HepG2 (cell line): ENCODE data around the gene CPNE8. TPM values are rescaled to one million over a fixed set of nuclear protein-coding genes. Genes with fewer than 3 reads are reported as not detected.

Experiments used
- ATAC-seq: fragments of 200-7000 bp; cut with Tn5 transposase; 3 replicates; pipeline ENCODE4 v1.9.1; 2020; ENCODE audit warnings: mild to moderate bottlenecking, moderate library complexity
- BruUV-seq: library from RNA; stranded (reverse); fragments of 400-500 nt; replicated peaks from 2 replicates; lab custom pipeline; 2021; lab: Mats Ljungman, UMichigan
- CTCF ChIA-PET: fragments of 300-600 bp; formaldehyde crosslinking; extraction: SDS; loops from one replicate; lab custom pipeline; 2021; ENCODE audit warnings: low total read pairs, inconsistent platforms, low intra/inter-chr PET ratio; lab: Yijun Ruan, JAX
- POLR2A ChIA-PET: fragments of 350-600 bp; sonication (Branson Sonifier 250); formaldehyde crosslinking; loops from one replicate; lab custom pipeline; 2020; ENCODE audit warnings: antibody characterized with exemption, inconsistent platforms; lab: Yijun Ruan, JAX
- DNase-seq: peaks from one replicate; pipeline ENCODE4 v3.0.0-alpha.2; 2015; ENCODE audit warnings: low spot score
- FAIRE-seq: peaks from 3 replicates; lab custom pipeline; 2011; peaks lifted over from hg19 to GRCh38; lab: Jason Lieb, UNC
- H2AFZ ChIP-seq: one replicate; pipeline ENCODE4 v1.6.1; 2011; ENCODE audit warnings: low read length, inconsistent platforms
- H3K27ac ChIP-seq: fragments of 300-600 bp; 3 replicates; pipeline ENCODE4 v1.8.0; 2011; ENCODE audit warnings: mixed run types, mild to moderate bottlenecking, mixed read lengths, low read length, inconsistent platforms; ENCODE audit not compliant: insufficient read depth; ENCODE audit errors: extremely low read length
- H3K27me3 ChIP-seq, 2 experiments: fragments of 200-600 bp in 1 of 2; 2 replicates in 1 of 2; 3 replicates in 1 of 2; pipeline versions ENCODE4 v1.6.0 to v1.8.0; 2011; ENCODE audit warnings: low read length in 2 of 2, mild to moderate bottlenecking in 2 of 2, moderate library complexity in 2 of 2, inconsistent platforms in 1 of 2; ENCODE audit not compliant: insufficient read depth in 2 of 2, control insufficient read depth in 1 of 2
- H3K36me3 ChIP-seq, 2 experiments: fragments of 200-600 bp in 1 of 2; replicated peaks in 1 of 2; 2 replicates in 1 of 2; 3 replicates in 1 of 2; pipeline versions ENCODE4 v1.5.1 to v1.8.0; 2011; ENCODE audit warnings: low read length in 2 of 2, inconsistent platforms in 1 of 2; ENCODE audit not compliant: insufficient read depth in 2 of 2, control insufficient read depth in 1 of 2
- H3K4me1 ChIP-seq: 2 replicates; pipeline ENCODE4 v1.5.1; 2012; ENCODE audit warnings: low read length, inconsistent platforms; ENCODE audit not compliant: insufficient read depth
- H3K4me2 ChIP-seq: 2 replicates; pipeline ENCODE4 v1.6.0; 2011; ENCODE audit warnings: low read depth, low read length, inconsistent platforms
- H3K4me3 ChIP-seq, 3 experiments: fragments of 200-600 bp in 1 of 3; sonication (generic), shearing (Covaris generic) in 1 of 3; replicated peaks in 1 of 3; 2 replicates each; pipeline ENCODE4 v1.5.1; 2011 to 2016; ENCODE audit warnings: low read length in 3 of 3, inconsistent platforms in 2 of 3, low read depth in 2 of 3, mild to moderate bottlenecking in 2 of 3, control low read depth in 1 of 3, mixed read lengths in 1 of 3; ENCODE audit not compliant: insufficient read depth in 1 of 3
- H3K79me2 ChIP-seq: one replicate; pipeline ENCODE4 v1.6.1; 2011; ENCODE audit warnings: low read length, inconsistent platforms; ENCODE audit not compliant: insufficient read depth
- H3K9ac ChIP-seq: 2 replicates; pipeline ENCODE4 v1.6.0; 2011; ENCODE audit warnings: mild to moderate bottlenecking, low read depth, low read length, inconsistent platforms; ENCODE audit not compliant: insufficient read depth
- H3K9me3 ChIP-seq: 2 replicates; pipeline ENCODE4 v1.5.1; 2012; ENCODE audit warnings: mild to moderate bottlenecking, low read length
- H4K20me1 ChIP-seq: 2 replicates; pipeline ENCODE4 v1.6.0; 2011; ENCODE audit warnings: inconsistent platforms, mild to moderate bottlenecking, low read length, moderate library complexity; ENCODE audit not compliant: insufficient read depth
- ATF4 ChIP-seq, 2 experiments: fragments of 450-650 bp in 1 of 2; sonication (generic) in 1 of 2; formaldehyde crosslinking; IDR thresholded peaks; 2 replicates each; pipeline versions ENCODE4 v1.5.0 to v1.8.0; 2020 to 2022; ENCODE audit warnings: mild to moderate bottlenecking in 1 of 2, missing genetic modification reagents in 1 of 2
- CEBPB ChIP-seq: IDR thresholded peaks from 2 replicates; pipeline ENCODE4 v1.6.1; 2011; ENCODE audit warnings: low read depth, low read length, improper control_type of control experiment, borderline replicate concordance
- MZF1 ChIP-seq: sonication (generic); formaldehyde crosslinking; IDR thresholded peaks from 2 replicates; pipeline ENCODE4 v1.8.1; 2023; ENCODE audit warnings: mild to moderate bottlenecking, missing genetic modification reagents, borderline replicate concordance
- ZNF230 ChIP-seq: sonication (generic); formaldehyde crosslinking; IDR thresholded peaks from 2 replicates; pipeline ENCODE4 v1.4.0; 2020; ENCODE audit warnings: mild to moderate bottlenecking, missing genetic modification reagents
- ZNF670 ChIP-seq: sonication (generic); formaldehyde crosslinking; IDR thresholded peaks from 2 replicates; pipeline ENCODE4 v1.8.0; 2022; ENCODE audit warnings: mild to moderate bottlenecking, missing genetic modification reagents, borderline replicate concordance
- WGBS: methylation state at CpG from one replicate; pipeline ENCODE4 v1.1.6; 2017; ENCODE audit warnings: low lambda C conversion rate; 5-methylcytosine and 5-hydroxymethylcytosine counted together
- in situ Hi-C: cut with HindIII; loops from 2 replicates; pipeline ENCODE4 v1.10.0; 2017; ENCODE audit warnings: low pct_unique_long_range_greater_than_20kb; ENCODE audit not compliant: extremely low pct_ligation_motif_present
- intact Hi-C: fragments of 100-400 bp; cut with micrococcal nuclease; formaldehyde crosslinking; loops from one replicate; pipeline ENCODE4 v1.10.0; 2022; ENCODE audit not compliant: unreplicated experiment
- polyA plus RNA-seq, 8 experiments: library from polyadenylated mRNA; depleted of rRNA in 3 of 8; stranded (reverse) in 7 of 8; unstranded in 1 of 8; fragments of >200 nt; fragmentation: Illumina TruSeq in 4 of 8; extraction: Trizol in 4 of 8; gene quantifications; 2 replicates each; pipeline versions ENCODE4 v1.2.1 to v1.2.3, GENCODE V29; 2011 to 2016; ENCODE audit warnings: low read depth in 4 of 8, missing spikeins in 1 of 8, mixed read lengths in 1 of 8; ENCODE audit not compliant: insufficient read depth in 1 of 8
- total RNA-seq, 5 experiments: library from RNA; depleted of rRNA; stranded (reverse); fragments of >200 nt; fragmentation: Illumina TruSeq; extraction: Trizol; gene quantifications; 2 replicates each; pipeline ENCODE4 v1.2.3, GENCODE V29; 2016; ENCODE audit warnings: low read depth in 1 of 5
- TF ChIP-seq, protein P1 (sequence below): IDR thresholded peaks from 2 replicates; pipeline ENCODE4 v1.6.1; 2012; ENCODE audit warnings: low read length, improper control_type of control experiment

The CPNE8 gene
- total and polyA plus RNA-seq, 2 of the 13 experiments (the other 11 are each of a cell fraction or from before 2014, with no cell fraction given) = 2.4 to 2.7 TPM

- H3K4me2 ChIP-seq = no peak overlapping the region
- BruUV-seq = no TSS peak
- H3K27ac ChIP-seq = no peak overlapping the region
- in situ Hi-C loops = no loop called here
- no peak for FAIRE-seq
- no peaks in the 10 kb centered on the region for H3K79me2 ChIP-seq
- H3K36me3 ChIP-seq = no peaks in the 10 kb centered on the region
- H3K9ac ChIP-seq = no peak overlapping the region
- no peaks in the 10 kb centered on the region for H3K27me3 ChIP-seq
- H3K4me3 ChIP-seq = no peak overlapping the region
- H3K4me1 ChIP-seq = no peaks in the 10 kb centered on the region
- H2AFZ ChIP-seq = no peak overlapping the region
- no peaks in the 10 kb centered on the region for H4K20me1 ChIP-seq
- DNase-seq = peak; percentile 3
- WGBS = 23% methylated on average over 2 of the region's 2 CpGs
- TF ChIP-seq CEBPB (peak; percentile 58; the same call in 1 of the 2 replicates), ATF4 (CRISPR knock-in tag; IDR thresholded peaks at IDR 0.05) (peak in 1 of 2 experiments; percentile 91; a peak in 2 of 4 replicates), ZNF670 (CRISPR knock-in tag) (no peak)
- TF ChIP-seq, all 625 proteins: peak for 2
- CTCF ChIA-PET = no interaction called here
- peak; percentile 68 for ATAC-seq
- intact Hi-C loops = no loop called here
- no peaks in the 10 kb centered on the region for H3K9me3 ChIP-seq
- POLR2A ChIA-PET = no interaction called here
Observed at GRCh38 chr12:38711054-38711453, 194.3 kb downstream of the CPNE8 start.

DNA sequence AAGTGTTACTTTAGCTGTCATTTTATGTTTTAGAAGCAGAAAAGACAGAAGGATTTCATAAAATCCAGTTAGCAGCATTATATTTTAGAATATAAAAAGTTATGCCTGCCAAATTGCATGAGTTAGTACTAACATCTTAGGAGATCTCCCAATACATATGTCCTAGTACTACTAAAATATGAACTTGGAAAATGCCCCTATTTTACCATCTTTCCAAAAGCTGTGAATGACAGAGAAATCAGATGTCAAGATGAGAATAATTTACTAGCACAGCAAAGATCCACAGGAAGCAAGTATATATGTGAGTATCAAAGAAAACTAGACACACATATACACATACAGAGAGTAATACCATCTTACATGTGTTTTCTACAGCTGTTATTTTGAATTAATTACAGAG lies 196.9 kb downstream of the CPNE8 start:
- no peak for DNase-seq
- in situ Hi-C loops = no loop called here
- Histone ChIP-seq H3K27ac (no peak overlapping the region), H3K9ac (no peak overlapping the region), H3K79me2 (no peaks in the 10 kb centered on the region), H3K4me2 (no peak overlapping the region), H3K4me3 (no peak overlapping the region), H3K4me1 (no peaks in the 10 kb centered on the region), H3K9me3 (no peaks in the 10 kb centered on the region), H3K36me3 (no peaks in the 10 kb centered on the region), H2AFZ (no peak overlapping the region), H3K27me3 (no peaks in the 10 kb centered on the region), H4K20me1 (no peaks in the 10 kb centered on the region)
- CTCF ChIA-PET = no interaction called here
- no peak for FAIRE-seq
- BruUV-seq = no TSS peak
- intact Hi-C loops = no loop called here
- no peak for ATAC-seq
- TF ChIP-seq, protein P1, sequence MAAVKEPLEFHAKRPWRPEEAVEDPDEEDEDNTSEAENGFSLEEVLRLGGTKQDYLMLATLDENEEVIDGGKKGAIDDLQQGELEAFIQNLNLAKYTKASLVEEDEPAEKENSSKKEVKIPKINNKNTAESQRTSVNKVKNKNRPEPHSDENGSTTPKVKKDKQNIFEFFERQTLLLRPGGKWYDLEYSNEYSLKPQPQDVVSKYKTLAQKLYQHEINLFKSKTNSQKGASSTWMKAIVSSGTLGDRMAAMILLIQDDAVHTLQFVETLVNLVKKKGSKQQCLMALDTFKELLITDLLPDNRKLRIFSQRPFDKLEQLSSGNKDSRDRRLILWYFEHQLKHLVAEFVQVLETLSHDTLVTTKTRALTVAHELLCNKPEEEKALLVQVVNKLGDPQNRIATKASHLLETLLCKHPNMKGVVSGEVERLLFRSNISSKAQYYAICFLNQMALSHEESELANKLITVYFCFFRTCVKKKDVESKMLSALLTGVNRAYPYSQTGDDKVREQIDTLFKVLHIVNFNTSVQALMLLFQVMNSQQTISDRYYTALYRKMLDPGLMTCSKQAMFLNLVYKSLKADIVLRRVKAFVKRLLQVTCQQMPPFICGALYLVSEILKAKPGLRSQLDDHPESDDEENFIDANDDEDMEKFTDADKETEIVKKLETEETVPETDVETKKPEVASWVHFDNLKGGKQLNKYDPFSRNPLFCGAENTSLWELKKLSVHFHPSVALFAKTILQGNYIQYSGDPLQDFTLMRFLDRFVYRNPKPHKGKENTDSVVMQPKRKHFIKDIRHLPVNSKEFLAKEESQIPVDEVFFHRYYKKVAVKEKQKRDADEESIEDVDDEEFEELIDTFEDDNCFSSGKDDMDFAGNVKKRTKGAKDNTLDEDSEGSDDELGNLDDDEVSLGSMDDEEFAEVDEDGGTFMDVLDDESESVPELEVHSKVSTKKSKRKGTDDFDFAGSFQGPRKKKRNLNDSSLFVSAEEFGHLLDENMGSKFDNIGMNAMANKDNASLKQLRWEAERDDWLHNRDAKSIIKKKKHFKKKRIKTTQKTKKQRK = no peak
- TF ChIP-seq ZNF230 = no peak
- TF ChIP-seq MZF1 = no peak
- POLR2A ChIA-PET = no interaction called here
